NCI-H2227 treated with DMSO at 0.1 percent for 48 hours (cell line): ENCODE data around the gene DNAH10.
"Not testable (repeated sequence)": the region's sequence is repeated elsewhere in the genome, so short reads cannot be mapped to it uniquely, and the experiment has no call there.

ENCODE experiments used
- DNase-seq: peaks from one replicate; lab custom pipeline; 2025; lab: John Stamatoyannopoulos, UW

Gene DNAH10

DNA sequence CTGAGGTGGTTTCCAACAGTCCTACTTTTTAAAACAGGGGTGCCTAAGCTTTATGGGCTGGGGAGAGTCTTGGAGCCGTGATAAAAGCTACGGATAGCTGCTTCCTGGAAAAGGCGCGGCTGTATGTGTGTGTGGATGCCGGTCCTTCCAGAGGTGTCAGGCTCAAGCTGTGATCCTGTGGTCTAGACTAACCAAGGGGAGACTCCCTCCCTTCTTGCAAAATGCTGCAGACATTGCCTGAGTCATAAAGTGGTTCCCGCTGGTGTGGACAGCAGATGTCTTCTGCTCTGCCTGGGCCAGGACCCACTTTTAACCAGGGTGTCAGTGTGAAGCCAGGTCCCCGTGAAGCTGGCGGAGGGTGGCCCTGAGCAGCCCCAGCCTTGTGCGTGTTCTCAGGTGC lies 172.7 kb downstream of the DNAH10 start:
- no peak for DNase-seq

DNA sequence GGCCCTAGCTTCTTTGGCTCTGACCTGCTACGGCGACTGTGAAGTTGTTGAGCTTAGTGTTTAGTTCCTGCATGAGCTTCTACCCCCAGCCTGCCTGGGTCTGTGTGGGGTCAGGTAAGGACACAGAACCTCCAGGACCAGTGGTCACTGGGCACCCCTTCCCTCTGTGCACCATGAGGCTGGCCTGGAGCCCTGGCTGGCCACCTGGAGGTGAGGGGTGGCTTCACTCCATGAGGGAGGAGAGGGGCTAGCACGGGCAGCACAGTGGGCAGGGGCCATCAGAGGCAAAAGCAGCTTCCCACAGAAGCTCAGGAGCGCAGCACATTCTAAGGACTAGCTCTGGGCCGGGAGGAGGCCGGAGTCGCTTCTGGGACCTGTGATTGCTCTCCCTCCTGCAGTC lies 173.9 kb downstream of the DNAH10 start:
- no peak for DNase-seq

DNA sequence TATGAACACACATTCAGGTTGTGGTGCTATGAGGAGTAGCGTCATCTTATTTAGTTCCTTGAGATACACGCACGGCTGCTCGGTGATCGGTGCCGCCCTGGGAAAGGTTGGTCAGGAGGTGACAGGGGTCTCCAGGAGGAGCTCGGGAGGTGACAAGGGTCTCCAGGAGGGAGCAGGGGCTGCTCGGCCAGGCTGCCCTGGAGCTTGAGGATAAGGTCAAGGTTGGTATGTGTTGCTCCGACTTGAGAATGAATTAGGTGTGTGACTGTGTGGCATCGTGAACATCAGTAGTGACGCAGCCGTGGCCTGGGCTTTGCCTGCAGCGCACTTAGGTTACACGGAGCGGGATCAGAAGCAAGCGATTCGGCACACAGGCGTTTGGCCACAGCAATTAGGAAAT lies 174.4 kb downstream of the DNAH10 start:
- no peak for DNase-seq

DNA sequence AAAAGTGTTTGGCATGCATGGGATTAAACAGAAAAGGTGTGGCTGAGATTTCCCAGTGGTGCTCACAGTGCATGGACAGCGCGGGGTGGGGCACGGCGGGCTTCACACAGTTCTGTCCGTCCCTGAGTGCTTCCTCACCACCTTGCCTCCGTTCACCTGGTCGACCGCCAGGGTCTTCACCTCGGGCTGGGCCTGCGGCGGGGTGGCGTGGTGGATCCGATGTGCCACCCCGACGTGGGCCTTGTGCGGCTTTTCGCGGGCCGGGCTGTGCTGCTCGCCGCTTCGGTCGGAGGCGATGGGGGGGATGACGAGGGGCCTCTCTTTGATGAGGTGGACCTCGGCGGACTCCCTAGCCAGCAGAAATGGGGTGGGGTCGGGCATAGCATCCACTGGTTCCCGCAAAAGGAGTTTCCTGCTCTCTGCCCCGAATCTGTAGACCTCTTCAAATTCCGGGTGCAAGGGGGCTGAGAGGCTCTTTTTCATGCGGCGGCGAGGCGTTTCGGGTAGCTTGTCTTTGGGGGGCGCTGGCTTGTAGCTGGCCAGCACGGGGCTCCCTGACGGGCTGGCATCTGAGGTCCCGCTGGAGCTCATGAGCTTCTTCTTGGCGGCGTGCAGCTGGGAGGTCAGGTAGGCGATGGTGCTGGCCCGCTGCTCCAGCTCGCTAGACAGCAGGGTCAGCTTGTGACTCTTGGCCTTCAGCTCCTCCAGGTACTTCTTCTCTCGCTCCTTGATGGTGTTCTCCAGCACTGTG lies 175.0 kb downstream of the DNAH10 start:
- DNase-seq, result no peak

DNA sequence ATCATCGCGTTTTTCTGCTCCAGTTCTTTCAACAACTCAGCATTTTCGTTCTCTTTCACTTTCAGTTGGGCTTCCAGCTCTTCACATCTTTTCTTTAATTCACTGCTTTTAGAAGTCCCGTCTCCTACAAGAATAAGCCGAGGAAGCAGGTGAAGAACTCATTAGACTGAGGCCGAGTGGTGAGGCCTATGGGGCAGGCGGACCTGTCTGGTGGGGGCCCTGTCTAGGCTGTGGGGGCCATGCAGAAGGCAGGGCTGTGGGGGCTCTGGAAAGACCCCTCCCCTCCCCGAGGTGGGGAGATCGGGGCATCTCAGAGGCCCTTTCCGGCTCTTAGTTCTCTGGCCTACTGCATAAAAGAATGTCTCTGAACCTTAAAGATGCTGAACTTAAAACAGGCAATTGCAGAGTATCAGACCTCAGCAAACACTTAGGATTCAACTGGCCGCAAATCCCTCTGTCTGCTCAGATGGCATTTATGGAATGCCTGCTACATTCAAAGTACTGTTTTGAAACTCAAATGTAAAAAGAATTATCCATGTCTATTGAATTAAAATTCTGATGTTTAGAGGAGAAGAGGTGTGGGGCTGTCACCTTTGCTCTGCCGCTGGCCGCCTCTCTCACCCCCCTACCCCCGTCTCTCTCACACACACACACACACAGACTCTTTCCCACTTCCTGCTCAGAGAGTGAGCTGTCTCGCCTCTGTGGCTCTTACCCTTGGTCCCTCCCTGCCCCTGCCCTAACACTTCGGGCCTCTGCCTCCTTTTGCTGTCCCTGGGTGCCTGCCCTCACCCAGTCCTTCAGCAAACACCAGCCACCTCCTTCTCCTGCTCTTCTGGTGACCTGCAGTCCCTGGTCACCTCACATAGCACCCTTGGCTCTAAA lies 175.8 kb downstream of the DNAH10 start:
- no peak for DNase-seq

DNA sequence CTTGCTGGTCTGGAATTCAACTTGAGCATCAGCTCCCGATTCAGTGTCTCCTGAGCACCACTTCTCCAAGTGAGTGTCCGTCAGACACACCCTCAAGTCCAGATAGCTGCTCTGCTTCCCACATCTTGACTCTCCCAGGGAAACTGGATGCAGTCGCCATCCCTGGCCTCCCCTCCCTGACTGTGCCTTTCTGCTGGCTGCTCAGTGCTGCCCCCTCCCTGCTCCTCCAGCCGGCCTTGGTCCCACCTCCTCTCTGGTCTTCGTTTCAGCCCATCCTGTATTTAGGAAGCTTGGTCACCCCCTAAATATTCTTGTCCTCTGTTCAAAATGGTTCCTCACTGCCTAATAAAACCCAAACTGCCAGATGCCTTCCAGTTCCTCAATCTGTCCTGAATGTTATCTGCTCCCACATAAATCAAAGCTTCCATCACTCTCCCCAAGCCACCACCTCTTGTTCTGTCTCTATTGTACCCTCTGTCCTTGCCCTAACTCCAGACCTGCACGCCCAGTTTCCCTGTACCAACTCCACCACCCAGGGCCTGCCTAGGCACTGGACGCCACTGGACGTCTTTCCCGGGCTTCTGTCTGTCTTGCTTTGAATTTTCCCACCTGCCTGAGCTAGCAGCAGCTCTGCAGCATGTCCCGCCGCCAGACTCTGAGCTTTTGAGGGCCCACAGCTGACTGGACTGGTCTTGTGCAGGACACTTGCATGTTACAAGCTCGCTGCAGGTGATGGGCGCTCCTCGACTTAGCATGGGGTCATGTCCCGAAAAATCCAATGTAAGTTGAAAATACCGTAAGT lies 176.8 kb downstream of the DNAH10 start:
- DNase-seq, result no peak

DNA sequence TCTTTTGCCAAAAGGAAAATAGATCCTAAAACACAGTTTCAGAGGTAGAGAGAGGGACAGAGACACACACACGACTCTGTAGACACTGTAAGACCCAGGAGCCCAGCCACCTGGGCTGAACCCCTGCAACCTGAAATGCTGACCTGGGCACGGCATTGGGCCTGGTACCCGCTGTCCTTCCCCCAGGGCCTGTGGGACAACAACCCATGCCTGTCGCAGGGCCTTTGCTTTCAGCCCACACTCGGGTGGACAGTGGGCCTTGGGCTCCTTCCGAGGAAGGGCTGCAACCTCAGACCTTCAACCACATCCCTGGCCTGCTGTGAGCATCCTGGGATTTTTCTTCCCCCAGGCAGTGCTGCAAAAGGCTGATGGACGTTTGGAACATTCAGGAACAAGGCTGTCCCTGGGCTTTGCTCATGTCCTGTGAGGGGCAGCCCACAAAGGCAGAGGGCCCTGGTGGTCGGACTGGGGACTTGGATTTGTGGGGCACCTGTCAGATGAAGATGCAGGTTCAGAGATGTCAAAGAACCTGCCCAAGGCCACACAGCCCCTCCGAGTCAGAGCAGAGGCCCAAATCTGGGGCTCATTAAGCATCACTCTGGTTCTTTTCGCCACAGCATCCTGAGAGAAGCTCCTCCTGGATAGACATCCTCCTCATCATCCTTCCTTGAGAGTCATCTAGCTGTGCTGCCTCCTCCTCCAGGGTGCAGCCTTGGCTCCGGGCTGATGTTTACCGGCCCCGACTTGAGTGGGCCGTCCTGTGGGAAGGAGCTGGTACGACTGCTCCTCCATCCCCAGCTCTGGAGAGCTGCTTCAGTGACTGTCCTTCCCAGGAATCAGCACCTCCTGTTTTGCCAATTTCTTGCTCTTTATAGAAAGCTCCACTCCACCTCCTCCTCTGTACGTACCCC lies 177.9 kb downstream of the DNAH10 start:
- no peak for DNase-seq

DNA sequence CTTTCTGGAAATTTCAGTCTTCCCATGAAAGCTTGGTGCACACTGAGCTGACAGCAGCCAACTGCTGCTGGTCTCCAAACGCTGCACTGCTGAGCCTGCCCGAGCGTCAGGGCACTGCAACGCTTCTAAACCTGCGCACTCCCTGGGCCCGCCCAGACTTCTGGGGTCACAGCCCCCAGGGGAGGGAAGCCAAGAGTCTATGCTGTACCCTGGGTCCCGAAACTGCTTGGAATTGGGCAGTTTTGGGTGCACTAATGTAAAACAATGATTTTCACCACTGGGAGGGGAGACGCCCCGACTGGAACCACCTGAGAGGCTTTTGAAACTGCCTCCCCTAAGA lies 178.5 kb downstream of the DNAH10 start:
- DNase-seq, result no peak

DNA sequence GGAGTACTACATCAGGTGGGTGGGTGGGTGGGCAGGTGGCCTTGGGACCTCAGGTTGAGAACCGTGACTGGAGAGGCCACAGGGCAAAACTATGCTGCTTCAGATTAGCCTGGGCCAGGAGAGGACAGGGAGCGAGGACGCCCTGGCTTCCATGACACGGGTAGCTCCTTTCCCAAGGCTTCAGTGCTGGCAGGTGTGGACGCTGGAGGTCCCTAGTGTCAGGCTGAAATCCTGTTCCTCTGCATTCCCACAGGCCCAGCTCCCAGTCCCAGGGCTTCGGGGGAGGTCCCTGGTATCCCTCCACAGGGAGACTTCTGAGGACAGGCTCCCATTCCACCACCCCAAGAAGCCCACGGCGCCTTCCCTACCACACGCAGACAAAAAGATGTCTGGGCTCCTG lies 178.9 kb downstream of the DNAH10 start:
- DNase-seq, result no peak

DNA sequence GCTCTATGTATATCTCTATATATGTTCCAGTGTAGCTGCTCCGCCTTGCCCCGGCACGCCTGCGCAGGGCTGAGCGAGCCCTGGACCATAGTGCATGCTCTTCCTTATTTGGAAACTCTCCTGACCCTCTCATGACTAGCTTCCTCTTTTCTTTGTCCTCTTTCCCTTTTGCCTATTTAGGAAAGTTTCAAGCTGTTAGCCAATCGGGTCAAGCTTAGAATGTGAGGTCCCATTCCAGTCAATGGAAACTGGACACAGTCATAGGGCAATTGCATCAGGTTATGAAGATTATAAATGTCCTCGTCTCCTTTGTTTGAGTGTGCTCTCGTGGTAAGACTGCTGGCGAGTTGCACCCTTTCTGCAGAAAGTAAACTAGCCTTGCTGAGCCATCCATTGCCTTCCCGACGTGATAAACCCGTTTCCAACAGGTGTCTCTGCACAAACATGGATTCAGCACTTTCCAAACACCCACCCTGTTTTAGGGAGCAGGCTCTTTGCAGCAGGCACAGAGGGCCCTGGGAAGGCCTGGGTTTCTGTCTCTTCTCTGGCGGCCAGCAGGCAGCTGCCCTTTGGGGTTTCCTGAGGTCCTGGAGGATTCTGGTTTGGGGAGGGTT lies 179.6 kb downstream of the DNAH10 start:
- DNase-seq, result no peak

DNA sequence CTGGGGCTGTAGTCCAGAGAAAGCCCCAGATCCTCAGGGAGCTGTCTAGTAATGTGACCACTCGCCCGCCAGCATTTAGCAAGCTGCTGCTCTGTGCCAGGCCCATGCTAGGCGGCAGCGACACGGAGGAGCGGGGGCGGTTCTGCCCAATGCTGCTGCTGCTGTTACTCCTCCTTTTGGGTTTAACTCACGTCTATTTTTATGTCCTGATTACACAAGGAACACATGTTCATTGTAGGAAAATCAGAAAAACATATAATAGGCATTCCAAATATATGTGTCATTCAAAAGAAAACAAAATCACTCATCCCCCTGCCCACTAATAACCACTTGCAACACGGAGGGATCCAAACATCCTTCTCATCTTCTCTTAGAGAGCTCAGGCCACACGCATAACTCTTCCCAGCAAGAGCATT lies 180.1 kb downstream of the DNAH10 start:
- DNase-seq, result no peak

DNA sequence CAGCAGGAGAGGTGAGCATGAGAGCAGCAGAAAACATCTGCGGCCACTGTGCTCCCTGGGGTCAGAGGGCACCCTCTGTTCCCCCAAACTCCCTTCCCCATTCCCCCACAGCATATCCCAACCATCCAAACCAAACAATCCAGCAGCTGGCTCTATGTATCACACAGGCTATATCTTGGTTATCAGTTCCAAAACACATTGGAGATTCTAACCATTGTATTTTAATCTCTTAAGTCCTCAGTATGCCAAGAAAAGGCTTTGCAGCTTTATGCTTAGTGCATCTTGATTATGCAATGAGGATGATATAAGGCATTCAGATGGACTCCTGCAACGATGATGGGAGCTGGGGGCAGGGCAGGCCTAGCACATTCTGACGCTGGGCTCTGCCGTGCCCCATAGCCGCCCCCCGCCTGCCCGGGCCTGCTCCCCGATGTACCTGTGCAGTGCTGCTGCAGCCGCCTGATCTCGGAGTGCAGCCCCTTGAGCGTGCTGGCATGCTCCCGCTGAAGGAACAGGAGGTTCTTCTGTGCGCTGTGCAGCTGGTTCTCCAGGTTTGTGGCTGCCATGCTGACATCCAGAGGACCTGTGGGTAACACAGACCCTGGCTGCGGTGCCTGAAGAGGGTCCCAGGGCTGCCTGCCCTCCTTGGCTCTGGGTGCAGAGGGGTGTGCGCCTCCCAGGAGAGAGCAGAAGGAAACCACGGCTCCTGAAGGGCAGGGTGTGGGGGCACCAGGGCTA lies 181.0 kb downstream of the DNAH10 start:
- DNase-seq, result no peak

DNA sequence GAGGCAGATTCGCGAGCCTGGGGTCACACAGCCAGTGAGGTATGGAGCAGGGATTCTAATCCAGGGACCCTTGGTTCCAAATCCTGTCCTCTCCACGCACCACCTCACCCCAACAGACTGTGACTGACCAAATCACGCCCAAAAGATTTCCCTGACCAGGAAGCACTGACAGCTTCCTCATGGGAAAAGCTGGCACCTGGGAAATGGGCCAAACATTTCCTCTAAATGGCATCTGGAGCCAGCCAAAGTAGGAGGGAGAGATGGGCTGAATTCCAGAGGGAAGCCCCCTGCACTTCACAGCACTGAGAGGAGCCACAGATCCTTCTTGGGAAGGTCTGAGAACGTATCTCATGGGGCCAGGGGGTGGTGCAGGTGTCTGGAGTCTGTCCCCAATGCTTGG lies 181.7 kb downstream of the DNAH10 start:
- DNase-seq, result no peak

DNA sequence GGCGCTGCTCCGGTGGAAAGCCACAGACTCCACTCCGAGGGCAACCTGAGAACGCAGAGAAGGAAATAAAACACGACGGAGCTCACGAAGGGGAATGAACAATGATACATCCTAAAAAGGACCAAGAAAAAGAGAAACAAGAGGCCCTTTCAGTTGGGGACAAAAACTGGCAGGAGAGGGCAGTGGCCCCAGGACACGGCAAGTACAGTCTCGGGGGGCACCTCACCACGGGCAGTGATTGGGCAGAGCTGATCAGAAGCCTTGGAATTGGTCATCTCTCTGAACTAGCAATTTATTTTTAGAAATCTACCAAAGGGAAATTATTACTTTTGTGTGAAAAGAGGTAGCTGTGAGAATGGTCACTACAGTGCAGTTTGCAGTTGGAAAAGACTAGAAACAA lies 182.6 kb downstream of the DNAH10 start:
- DNase-seq, result no peak

DNA sequence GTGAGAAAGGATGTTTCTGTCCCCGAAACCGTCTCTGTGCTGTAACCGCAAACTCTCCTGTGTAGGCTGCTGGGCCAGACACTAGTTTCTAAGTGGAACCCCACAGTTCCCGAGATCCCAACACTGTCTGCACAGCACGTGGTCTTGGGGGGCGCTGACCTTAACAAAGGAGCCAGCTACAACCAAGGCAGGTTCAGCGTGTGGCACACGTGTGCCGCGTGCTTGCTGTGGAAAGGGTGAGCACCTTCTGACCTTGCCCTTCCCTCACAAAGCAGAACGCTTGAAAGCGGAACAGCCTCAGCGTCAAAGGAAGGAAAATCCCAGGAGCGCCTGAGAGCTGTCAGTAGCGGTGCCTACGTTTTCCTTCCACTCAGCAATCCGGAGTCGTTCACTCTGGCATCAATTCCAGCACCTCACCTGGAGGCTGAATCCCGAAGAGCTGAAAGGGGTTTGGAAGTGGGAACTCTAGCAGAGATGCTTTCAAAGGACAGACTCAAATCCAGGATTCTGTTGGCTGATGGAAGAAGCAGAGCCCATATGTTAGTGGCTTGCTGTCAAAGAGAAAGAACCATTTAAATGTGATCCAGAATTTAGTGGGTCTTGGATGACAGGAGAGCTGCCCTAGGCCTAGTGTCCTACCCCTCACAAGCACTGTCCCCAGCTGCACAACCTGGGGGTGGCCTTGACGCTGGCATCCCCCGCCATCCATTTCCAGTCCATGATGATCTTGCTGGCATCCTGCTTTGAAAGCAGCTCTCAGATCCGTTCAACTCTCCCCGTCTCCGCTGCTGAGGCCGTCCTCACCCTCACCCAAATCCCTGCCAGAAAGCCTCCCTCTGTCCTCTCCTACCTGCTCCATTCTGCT lies 183.4 kb downstream of the DNAH10 start:
- DNase-seq, result no peak

DNA sequence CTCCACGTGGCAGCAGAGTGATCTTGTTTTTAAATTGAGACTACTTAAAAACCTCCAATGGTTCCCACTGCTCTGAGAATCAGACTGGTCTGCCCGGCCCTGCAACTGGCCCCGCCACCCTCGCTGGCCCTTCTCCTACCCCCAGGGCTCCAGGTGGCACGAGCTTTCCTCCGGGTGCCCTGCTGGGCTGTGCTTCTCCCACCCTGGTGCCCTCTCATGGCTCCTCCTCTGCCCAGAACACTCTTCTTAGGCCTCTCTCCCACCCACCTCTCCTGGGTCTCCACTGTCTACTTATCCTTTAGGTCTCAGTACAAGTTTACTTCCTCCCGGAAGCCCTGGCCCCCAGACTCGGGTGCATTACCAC lies 184.0 kb downstream of the DNAH10 start:
- DNase-seq, result no peak

DNA sequence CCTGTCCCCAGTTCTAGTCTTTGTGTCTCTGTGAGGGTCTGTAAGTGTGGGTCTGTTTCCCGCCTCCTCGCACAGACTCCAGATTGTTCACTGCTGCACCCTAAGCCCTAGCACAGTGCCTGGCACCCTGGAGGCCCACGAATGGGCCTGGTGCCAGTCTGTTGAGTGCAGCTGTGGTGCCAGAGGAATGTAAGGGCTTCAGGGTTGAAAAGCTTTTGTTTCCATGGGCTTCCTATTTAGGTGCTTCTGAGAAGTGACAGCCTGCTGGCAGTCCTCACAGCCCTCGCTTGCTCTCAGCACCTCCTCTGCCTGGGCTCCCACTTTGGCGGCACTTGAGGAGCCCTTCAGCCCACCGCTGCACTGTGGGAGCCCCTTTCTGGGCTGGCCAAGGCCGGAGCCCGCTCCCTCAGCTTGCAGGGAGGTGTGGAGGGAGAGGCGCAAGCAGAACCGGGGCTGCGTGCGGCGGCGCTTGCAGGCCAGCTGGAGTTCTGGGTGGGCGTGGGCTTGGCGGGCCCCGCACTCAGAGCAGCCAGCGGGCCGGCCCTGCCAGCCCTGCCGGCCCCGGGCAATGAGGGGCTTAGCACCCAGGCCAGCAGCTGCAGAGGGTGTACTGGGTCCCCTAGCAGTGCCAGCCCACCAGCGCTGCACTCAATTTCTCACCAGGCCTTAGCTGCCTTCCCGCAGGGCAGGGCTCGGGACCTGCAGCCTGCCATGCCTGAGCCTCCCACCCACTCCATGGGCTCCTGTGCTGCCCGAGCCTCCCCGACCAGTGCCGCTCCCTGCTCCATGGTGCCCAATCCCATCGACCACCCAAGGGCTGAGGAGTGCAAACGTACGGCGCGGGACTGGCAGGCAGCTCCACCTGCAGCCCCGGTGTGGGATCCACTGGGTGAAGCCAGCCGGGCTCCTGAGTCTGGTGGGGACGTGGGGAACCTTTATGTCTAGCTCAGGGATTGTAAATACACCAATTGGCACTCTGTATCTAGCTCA lies 184.7 kb downstream of the DNAH10 start:
- not testable (repeated sequence) for DNase-seq

DNA sequence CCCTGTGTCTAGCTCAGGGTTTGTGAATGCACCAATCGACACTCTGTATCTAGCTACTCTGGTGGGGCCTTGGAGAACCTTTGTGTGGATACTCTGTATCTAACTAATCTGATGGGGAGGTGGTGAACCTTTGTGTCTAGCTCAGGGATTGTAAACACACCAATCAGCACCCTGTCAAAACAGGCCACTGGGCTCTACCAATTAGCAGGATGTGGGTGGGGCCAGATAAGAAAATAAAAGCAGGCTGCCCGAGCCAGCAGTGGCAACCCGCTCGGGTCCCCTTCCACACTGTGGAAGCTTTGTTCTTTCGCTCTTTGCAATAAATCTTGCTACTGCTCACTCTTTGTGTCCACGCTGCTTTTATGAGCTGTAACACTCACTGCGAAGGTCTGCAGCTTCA lies 185.4 kb downstream of the DNAH10 start:
- DNase-seq, result not testable (repeated sequence)
